Measurements from ENCODE around the gene RELB.

RELB gene

GRCh38 chr19:45086480-45086879 is 85.2 kb downstream of the RELB start:
- no peak for DNase-seq

- peak; percentile 43 to 60 (median 55) for DNase-seq
Measured at GRCh38 chr19:45087531-45087930, 86.3 kb downstream of the RELB start.

All from T-helper 1 cell (primary cell).